ENCODE measurements around the gene ZFYVE21.

ZFYVE21 gene

DNA sequence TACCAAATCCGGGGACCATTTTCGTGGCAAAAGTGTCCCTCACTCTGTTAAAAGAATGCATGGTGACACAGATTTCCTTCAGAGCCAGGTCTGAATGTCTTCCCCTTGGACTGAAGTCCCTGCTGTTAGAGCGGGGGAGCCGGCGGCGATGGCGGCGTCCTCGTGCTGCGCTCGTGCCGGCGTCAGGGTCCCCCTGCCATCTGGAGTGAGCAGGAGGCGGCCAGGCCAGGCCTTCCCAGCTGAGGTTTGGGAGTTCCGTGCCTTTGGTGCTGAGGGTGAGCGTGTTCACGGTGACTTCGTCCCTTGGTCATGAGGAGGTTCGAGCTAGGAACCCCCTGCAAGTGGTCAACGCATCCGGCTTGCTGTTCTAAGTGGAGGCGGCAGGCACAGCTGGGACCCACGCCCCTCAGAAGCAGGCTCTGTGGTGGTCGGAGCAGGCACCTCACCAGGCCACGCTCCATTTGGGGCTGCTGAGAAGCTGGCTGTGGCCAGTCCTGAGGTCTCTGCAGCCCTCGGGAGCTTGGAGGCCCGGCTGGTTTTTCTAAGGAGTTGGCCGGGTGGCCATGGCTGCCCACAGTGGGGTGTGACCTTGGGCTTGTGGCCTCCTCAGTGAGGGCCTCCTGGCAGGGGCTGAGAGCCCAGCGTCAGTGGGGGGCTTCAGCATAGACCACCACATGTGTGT, 9.5 kb downstream of the ZFYVE21 start:
- no peak for TF ChIP-seq CTCF (IDR thresholded peaks at IDR 0.05; ENCODE audit: insufficient read depth, low read length, missing control alignments)
- no peak overlapping the region for H3K4me3 ChIP-seq (ENCODE audit: low read depth, low read length)
- POLR2A ChIA-PET: interaction anchor here (1.1 kb wide), 1 partner anchor 10 kb away, joined by 3 read pairs; the partner anchor contains the start of genes XRCC3 and ZFYVE21
- CTCF ChIA-PET: interaction anchor here (0.8 to 1.2 kb wide), 2 partner anchors 18 to 111 kb away, joined by 3 to 4 read pairs; no protein-coding TSS in a partner anchor
- no peak for DNase-seq (ENCODE audit: low read depth, low spot score)

- CTCF ChIA-PET: interaction anchor here (1.0 kb wide), 1 partner anchor 16 kb away, joined by 3 read pairs; no protein-coding TSS in a partner anchor
Observed at GRCh38 chr14:103725739-103726395, 10.3 kb downstream of the ZFYVE21 start.

DNA sequence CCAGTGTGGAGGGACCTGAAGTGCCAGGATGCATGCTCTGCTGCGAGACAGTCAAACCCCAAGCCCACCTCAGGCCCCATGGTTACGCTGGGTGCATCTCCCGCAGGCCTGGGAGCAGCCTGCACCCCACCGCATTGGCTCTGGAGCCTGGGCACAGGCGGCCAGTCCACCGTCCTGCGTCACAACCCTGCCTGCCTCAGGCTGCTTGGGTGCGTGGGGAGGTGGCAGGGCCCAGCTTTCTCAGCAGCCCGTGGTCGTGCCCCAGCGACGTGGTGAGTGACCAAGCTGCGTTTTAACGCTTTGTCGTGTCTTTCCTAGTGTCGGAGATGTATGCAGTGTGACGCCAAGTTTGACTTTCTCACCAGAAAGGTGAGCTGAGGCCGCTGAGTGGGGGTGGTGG, 10.9 kb downstream of the ZFYVE21 start:
- TF ChIP-seq CTCF (IDR thresholded peaks at IDR 0.05; ENCODE audit: insufficient read depth, low read length, missing control alignments): no peak
- no peak for DNase-seq (ENCODE audit: low read depth, low spot score)
- ChIA-PET POLR2A (no interaction called here), CTCF (interaction anchor here (1.0 kb wide), 1 partner anchor 16 kb away, joined by 3 read pairs; no protein-coding TSS in a partner anchor)
- no peak overlapping the region for H3K4me3 ChIP-seq (ENCODE audit: low read depth, low read length)

More at GRCh38 chr14:103725739-103726395, 10.3 kb downstream of the ZFYVE21 start:
- no peak for TF ChIP-seq CTCF (IDR thresholded peaks at IDR 0.05; ENCODE audit: insufficient read depth, low read length, missing control alignments)
- POLR2A ChIA-PET: no interaction called here
- DNase-seq (ENCODE audit: low read depth, low spot score): no peak
- no peak overlapping the region for H3K4me3 ChIP-seq (ENCODE audit: low read depth, low read length)

- no peak for DNase-seq (ENCODE audit: low read depth, low spot score)
- ChIA-PET POLR2A (interaction anchor here (1.0 kb wide), 1 partner anchor 12 kb away, joined by 3 read pairs; the partner anchor contains the start of genes XRCC3 and ZFYVE21), CTCF (no interaction called here)
- no peak overlapping the region for H3K4me3 ChIP-seq (ENCODE audit: low read depth, low read length)
- no peak for TF ChIP-seq CTCF (IDR thresholded peaks at IDR 0.05; ENCODE audit: insufficient read depth, low read length, missing control alignments)
Observed at GRCh38 chr14:103727313-103727980, 11.8 kb downstream of the ZFYVE21 start.

- ChIA-PET CTCF (no interaction called here), POLR2A (interaction anchor here (1.0 kb wide), 1 partner anchor 13 kb away, joined by 3 read pairs; the partner anchor contains the start of genes XRCC3 and ZFYVE21)
- no peak for TF ChIP-seq CTCF (IDR thresholded peaks at IDR 0.05; ENCODE audit: insufficient read depth, low read length, missing control alignments)
- H3K4me3 ChIP-seq (ENCODE audit: low read depth, low read length): no peak overlapping the region
- DNase-seq (ENCODE audit: low read depth, low spot score): no peak
Observed at GRCh38 chr14:103728141-103728540, 12.5 kb downstream of the ZFYVE21 start.

- ChIA-PET CTCF (no interaction called here), POLR2A (no interaction called here)
- TF ChIP-seq CTCF (IDR thresholded peaks at IDR 0.05; ENCODE audit: insufficient read depth, low read length, missing control alignments): no peak
- no peak for DNase-seq (ENCODE audit: low read depth, low spot score)
- H3K4me3 ChIP-seq (ENCODE audit: low read depth, low read length): no peak overlapping the region
Observed at GRCh38 chr14:103728721-103729120, 13.1 kb downstream of the ZFYVE21 start.

Data from AG04449 (cell line).